Epidermal melanocyte (primary cell): ENCODE measurements around the gene ZFAND6.
A peak's percentile ranks its signal among the peaks of the same experiment; 100 is the strongest.

Source experiments
- DNase-seq: peaks from one replicate; pipeline ENCODE4 v3.0.0; 2011; ENCODE audit warnings: low spot score; ENCODE audit not compliant: insufficient read length

The ZFAND6 gene

DNA sequence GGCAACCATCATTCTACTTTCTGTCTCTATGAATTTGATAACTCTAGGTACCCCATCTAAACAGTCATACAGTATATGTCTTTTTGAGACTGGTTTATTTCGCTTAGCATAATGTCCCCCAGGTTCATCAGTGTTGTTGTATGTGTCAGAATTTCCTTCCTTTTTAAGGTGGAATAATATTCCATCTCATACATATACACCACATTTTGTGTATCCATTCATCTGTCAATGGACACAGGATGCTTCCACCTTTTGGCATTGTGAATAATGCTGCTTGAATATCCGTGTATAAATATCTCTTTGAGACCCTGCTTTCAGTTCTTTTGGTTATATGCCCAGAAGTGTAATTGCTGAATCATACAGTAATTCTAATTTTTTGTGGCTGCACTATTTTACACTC lies 10.4 kb upstream of the ZFAND6 start:
- no peak for DNase-seq

DNA sequence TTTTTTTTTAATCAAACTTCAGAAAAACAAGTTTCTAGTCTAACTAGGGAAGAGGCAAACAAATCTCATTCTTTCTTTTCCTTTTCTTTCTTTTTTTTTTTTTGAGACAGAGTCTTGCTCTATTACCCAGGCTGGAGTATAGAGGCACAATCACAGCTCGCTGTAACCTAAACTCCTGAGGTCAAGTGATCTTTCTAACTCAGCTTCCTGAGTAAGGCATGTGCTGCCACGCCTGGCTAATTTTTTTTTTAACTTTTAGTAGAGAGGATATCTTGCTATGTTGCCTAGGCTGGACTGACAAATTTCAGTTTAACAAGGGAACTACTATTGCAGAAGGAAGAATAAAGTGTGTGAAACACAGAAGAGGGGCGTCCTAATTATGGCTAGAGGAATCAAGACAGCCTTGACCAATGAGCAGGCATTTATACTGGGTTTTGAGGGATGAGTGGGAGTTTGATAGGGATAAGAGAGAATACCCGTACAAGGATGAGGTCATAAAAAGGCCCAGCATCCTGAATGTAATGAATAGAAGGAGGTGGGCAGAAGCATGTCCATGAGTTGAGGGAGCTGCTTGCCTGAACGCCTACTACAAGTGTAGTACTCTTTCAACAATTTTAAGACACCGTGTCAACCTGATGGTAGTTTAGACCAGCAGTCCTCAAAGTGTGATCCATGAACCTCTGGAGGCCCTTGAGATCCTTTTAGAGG lies 6.7 kb upstream of the ZFAND6 start:
- DNase-seq = no peak

GRCh38 chr15:80055933-80056332 lies 3.5 kb upstream of the ZFAND6 start:
- no peak for DNase-seq

GRCh38 chr15:80058044-80058443 lies 1.4 kb upstream of the ZFAND6 start:
- DNase-seq = no peak

- DNase-seq = peak; percentile 46
These were observed 395 bp downstream of the ZFAND6 start for GRCh38 chr15:80059786-80060355.

DNA sequence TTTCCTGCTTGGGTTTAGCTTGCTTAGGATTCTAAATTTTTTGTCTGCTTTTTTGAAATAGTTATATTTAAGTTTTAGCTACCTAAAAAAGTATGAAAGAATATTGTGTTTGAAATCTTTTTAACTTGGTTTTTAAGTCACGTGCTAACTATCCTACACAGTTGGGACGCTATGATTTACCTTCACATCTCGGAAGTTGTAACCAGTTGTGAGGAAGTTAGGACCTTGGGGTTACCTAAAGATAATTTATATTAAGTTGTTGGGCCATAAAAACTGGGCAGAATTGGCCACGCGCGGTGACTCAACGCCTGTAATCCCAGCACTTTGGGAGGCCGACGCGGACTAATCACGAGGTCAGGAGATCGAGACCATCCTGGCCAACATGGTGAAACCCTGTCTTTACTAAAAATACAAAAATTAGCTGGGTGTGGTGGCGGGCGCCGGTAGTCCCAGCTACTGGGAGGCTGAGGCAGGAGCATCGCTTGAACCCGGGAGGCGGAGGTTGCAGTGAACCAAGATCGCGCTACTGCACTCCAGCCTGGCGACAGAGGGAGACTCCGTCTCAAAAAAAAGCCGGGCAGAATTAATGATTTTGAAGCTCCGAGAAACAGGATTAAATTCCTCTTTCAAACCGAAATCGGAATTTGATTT lies 1.0 kb downstream of the ZFAND6 start:
- no peak for DNase-seq

GRCh38 chr15:80061582-80061981 lies 2.1 kb downstream of the ZFAND6 start:
- no peak for DNase-seq

DNA sequence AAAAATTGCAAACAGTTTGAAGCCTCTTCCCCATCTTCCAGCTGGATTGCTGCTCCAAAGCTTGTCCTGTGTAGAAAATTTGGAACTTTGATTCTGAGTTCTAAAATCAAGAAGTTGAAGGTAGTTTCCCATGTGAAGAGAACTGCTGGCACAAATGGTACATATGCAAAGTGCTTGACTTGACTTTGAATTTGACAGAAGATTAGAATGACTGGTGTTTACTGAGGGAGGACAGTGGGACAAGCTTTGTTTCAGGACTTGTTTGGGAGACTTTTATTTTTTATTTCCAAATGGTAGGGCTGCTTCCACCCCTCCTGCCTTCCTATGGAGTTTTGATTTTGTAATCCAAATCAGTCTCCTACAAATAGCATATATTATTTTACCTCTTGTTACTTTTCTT lies 7.4 kb downstream of the ZFAND6 start:
- DNase-seq = no peak

GRCh38 chr15:80068578-80068977 lies 9.1 kb downstream of the ZFAND6 start:
- DNase-seq = no peak

GRCh38 chr15:80070840-80071239 lies 11.4 kb downstream of the ZFAND6 start:
- no peak for DNase-seq

DNA sequence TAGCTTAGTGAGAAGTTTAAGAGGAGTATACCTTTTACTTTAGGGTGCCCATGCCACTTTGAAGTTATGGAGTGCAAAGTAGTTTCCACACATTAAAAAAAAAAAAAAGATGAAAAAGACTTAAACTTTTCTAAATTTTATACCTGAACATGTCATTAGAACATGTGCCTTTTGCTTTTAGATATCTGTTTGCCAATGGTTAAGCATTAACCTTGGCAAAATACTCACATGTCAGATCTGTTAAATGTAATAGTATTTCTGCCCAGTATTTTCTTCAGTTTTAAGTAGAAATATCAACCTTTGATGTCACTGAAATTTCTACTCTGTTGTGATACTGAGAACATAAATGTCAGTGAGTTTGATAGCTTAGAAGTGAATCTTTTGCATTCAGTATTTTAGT lies 12.2 kb downstream of the ZFAND6 start:
- no peak for DNase-seq

DNA sequence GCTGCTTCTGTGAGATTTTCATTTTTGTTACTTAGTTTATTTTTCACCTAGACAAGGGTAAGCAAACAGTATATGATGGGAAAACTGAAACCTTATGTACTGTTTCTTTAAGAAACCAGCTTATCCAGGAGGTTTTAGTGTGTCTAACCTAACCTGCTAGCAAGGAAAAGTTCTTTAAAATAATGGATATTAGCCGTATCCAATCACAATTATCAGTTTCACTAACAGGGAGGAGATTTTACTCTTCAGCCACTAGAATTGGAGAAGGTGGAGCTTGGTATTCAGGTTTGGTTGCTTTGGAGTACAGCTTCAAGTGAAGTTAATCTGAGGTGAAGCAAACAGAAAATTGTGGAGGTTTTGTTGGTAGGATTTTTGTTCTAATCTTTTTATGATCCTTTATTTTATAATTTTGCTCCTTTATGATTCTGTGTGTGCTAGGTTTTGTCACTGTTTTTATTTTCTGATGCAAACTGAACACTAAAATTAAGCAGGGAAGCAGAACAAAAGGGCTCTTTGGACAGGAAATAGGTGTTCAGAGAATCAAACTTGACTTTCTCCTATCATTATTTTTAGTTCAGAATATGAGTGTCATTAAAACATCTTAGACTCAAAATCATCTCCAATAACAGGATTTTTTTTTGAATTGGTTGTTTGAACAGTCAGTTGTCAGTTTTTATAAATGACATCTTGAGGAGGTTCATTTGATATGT lies 13.0 kb downstream of the ZFAND6 start:
- peak; percentile 28 for DNase-seq

DNA sequence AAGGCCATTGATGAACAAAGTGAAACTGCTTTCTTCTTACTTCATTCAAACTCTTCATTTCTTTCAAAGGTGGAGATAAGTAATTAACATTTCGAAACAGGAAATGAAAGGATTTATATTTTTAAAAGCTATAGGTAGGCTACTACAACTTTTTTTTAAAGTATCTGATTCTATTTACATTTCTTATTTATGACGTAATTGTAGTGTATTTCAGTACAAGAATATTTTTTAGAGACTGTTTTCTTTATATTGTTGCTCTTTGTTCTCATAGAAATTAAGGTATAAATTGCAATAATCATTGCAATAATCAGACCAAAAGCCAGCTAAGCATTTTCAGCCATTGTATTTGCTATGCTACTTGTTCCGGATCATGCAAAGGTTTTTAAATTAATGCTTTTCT lies 13.7 kb downstream of the ZFAND6 start:
- no peak for DNase-seq

DNA sequence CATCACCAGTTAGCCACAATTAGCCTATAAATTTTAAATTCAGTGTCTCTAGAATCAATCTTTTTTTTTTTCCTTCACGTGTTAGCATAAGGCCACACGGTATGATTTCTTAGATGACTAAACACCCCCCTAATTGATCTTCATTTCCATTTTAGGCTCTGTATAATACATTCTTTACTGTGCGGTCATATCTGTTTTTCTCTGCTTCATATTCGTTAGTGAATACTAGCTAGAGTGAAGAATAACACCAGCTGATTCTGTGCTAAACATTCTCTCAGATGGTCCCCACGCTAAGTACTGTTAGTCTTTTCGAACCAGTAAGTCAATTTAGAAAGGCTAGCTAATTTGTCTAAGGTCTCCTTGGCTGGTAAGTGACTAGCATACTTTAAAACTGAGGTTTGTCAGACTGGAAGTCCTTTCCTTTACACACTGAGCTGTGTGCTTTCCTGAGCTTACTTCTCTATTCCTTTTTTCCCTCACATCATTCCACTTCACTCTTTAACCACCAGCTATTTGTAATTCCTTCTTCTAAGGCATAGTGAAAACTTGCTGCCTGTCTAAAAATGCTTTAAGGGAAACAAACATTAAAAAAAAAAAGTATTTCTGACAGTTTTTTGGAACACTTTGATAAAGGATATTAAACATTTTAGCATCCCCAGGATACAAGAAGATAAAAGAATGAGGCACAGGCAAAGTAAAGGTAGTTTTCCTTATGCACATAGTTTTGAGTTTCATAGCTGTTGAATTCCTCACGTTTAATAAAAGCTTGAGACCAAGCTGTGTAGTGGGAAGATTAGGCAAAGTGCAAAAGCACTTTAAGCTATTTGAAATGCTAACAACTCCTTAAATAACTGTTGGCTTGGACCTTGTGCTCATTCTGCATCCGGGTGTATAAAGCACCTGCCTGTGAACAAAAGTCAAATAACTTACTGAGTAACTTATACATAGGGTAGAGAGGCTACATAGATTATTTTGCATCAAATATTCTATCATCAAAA lies 17.1 kb downstream of the ZFAND6 start:
- DNase-seq = no peak

- no peak for DNase-seq
These were observed 21.9 kb downstream of the ZFAND6 start for GRCh38 chr15:80081390-80081789.

DNA sequence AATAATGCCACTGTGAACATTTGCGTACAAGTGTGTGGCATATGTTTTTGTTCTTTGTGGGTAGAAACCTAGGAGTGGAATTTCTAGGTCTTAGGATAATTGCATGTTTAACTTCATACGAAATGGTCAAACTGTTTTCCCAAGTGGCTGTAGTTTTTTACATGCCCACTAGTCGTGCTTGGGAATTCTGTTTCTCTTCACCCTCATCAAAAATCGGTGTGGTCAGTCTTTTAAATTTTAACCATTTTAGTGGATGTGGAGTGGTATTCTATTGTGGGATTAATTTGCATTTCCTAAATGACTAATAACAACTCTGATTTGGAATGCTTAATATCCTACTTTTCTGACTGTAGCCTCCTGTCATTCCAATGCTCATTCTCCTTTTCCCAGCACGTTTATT lies 27.6 kb downstream of the ZFAND6 start:
- no peak for DNase-seq

DNA sequence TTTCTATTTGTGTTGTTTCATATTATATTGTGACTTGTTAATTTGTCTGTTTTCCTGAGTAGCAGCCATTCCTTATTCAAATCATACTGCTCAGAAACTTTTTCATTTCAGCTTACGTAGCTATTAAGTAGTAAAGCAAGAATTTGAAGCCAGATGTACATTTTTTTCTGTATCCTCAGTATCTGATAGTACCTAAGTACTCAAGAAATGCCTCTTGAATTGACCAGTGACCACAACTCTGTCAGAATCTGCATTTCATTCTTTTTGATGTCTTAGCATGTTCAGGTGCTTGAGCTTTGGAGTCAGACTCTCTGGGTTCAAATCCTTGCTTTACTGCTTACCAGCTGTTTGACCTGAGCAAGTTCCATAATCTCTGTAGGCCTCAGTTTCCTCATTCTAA lies 30.6 kb downstream of the ZFAND6 start:
- DNase-seq = no peak

DNA sequence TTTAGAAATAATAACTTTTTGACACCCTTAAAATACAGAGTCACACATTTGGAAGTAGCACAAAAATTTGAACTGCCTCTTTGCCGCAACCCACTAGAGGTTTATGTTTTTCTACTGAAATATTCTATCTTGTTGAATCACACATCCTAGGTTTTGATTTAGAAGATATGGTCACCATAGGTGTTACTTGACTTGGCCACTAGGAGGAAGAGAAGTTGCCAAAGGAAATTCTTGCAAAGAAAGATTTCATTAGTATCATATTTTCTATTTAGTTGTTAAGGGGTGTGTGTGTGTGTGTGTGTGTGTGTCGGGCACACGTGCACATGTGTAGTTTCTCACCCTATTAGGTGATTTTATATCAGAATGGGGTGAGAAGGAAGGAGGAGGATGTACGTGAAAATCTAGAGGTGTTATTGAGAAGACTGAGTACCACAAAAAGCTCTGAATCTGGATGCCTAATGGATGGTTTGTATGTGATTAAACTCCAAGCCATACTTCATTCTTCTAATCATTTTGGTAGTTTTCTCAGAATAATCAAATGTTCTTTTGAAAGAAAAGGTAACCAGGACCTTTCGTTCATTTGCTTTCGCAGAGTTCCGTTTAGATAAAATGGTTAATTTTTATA lies 31.5 kb downstream of the ZFAND6 start:
- DNase-seq = no peak

GRCh38 chr15:80093854-80094418 lies 34.5 kb downstream of the ZFAND6 start:
- DNase-seq = no peak

GRCh38 chr15:80095511-80095910 lies 36.0 kb downstream of the ZFAND6 start:
- DNase-seq = no peak
